GOT3 (cell line): ENCODE data around the gene TMEM80.
"Not testable (repeated sequence)": the region's sequence is repeated elsewhere in the genome, so short reads cannot be mapped to it uniquely, and the experiment has no call there.

Experiments used
- DNase-seq: peaks from one replicate; lab custom pipeline; 2025; ENCODE audit warnings: mixed read lengths; lab: John Stamatoyannopoulos, UW

Gene TMEM80

GRCh38 chr11:695538-696248 is at the start of gene TMEM80:
TSS of gene TMEM80 (plus strand) at chr11:695816. CDS start at chr11:695828, 12 bp downstream.
- DNase-seq, result peak; percentile 60

GRCh38 chr11:646214-646613 is 49.4 kb upstream of the TMEM80 start:
- no peak for DNase-seq

GRCh38 chr11:647672-648158 is 47.9 kb upstream of the TMEM80 start:
- not testable (repeated sequence) for DNase-seq

DNA sequence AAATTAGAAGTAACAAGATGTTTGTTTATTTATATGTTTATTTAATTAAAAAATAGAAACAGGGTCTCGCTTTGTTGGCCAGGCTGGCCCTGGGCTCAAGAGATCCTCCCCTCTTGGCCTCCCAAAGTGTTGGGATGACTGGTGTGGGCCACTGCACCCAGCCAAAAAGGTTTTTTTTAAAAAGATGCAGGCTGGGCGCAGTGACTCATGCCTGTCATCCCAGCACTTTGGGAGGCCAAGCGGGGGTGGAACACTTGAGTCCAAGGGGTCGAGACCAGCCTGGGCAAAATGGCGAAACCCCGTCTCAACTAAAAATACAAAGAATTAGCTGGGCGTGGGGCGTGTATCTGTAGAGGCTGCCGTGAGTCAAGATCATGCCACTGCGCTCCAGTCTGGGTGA is 45.1 kb upstream of the TMEM80 start:
- no peak for DNase-seq

DNA sequence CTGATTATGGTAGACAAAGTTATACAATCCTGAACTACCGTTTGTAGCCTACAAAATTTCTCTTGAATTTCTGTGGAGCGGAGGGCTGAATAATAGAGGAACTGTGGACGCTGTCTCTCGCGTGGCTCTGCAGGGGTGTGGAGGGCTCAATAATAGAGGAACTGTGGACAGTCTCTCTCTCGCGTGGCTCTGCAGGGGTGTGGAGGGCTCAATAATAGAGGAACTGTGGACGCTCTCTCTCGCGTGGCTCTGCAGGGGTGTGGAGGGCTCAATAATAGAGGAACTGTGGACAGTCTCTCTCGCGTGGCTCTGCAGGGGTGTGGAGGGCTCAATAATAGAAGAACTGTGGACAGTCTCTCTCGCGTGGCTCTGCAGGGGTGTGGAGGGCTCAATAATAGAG is 42.5 kb upstream of the TMEM80 start:
- not testable (repeated sequence) for DNase-seq

- DNase-seq, result no peak
Observed at GRCh38 chr11:653837-654236, 41.8 kb upstream of the TMEM80 start.

DNA sequence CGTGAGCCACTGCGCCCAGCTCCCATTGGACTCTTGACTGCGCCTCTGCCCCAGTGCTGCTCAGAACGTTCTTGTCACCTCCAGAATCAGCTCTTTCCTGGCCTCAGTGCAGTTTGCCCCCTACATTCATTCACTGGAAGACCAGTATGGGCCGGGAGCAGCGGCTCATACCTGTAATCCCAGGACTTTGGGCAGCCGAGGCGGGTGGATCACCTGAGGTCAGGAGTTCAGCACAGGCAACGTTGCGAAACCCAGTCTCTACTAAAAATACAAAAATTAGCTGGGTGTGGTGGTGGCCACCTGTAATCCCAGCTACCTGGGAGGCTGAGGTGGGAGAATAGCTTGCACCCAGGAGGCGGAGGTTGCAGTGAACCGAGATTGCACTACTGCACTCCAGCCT is 41.2 kb upstream of the TMEM80 start:
- DNase-seq, result not testable (repeated sequence)

DNA sequence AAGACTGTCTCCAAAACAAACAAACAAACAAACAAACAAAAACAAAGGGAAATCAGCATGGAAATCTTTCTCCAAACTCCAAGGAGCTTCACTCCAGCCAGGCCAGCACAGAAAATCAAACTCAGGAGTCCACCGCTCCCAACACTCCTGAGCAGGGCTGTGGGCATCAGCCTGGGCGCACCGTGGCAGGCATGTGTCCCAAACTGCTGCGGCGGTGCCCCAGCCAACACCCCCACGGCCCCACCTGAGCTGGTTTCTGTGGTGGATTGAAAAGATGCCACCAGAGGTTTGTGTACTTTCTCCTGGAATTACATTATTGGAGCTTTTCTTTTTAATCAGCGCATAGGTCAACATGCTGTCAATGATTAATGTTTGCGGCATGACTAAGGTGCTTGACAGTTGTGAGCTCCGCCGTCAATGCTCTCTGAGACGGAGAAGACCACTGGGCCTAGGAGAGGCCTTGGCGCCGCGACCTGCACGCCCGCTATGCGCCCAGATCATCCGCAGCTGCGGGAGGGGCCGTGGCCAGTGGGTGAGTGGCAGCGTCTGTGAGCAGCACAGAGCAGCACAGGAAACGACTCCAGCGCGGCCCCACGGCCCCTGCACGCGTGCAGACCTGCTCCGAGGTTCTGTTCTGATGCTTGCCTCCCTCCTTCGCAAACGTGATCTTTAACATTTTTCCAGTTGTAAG is 40.4 kb upstream of the TMEM80 start:
- DNase-seq, result no peak

DNA sequence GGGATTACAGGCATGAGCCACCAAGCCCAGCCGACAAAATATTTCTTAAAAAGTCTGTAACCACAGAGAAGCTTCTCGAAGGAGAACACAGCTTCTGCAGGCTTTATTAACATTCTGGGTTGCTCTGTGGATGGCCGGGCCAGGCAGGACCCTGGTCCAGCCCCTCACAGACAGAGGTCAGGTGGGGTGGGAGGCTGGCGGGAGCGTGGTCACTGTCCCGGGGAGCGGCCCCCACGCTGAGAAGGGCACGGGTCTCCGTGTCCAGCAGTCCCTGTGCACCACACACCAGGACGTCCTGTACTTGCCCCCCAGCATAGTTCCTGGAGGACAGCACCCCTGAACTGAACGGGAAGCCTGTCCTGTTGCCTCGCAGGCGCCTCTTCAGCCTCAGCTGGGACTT is 39.2 kb upstream of the TMEM80 start:
- DNase-seq, result no peak

DNA sequence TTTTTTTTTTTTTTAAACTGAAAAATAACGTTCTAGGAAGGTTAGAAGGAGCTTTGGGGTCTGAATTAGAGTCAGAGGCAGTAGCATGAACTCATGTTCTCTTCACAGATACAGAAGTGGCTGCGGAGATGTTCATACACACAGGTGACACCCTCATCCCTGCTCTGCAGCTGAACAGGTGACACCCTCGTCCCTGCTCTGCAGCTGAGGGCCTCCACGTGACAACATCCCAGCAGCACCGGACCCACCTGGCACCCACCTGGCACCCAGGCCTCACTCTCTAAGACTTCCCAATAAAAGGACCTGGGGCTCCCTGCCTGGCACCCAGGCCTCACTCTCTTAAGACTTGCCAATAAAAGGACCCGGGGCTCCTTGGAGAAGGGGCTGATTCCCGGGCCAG is 38.8 kb upstream of the TMEM80 start:
- DNase-seq, result no peak

- no peak for DNase-seq
Observed at GRCh38 chr11:657691-658126, 37.9 kb upstream of the TMEM80 start.

DNA sequence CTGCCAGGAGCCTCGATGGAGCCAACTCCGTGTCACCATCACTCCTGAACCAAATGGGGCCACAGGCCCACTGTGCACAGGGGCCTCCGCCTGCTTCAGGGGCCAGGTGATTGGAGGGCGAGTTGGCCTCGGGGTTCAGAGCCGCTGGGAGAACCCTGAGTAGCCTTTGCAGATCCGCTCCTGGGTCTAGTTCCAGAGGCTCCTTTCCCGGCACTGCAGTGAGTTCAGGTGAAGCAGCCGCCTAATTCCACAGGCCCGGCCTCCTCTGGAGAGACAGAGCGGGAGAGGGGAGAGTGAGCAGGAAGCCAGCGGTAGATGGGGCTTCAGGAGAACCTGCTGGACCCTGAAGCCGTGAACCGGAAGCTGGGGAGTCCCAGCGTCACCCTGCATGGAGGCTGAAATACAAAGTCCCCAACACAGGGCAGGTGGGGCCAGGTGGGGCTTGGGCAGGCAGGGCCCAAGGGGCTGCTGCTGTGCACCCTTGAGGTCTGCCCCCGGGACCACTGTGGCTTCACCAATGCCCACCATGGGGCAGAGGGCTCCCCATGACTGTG is 36.0 kb upstream of the TMEM80 start:
- DNase-seq, result no peak

- no peak for DNase-seq
Observed at GRCh38 chr11:660281-660680, 35.3 kb upstream of the TMEM80 start.

DNA sequence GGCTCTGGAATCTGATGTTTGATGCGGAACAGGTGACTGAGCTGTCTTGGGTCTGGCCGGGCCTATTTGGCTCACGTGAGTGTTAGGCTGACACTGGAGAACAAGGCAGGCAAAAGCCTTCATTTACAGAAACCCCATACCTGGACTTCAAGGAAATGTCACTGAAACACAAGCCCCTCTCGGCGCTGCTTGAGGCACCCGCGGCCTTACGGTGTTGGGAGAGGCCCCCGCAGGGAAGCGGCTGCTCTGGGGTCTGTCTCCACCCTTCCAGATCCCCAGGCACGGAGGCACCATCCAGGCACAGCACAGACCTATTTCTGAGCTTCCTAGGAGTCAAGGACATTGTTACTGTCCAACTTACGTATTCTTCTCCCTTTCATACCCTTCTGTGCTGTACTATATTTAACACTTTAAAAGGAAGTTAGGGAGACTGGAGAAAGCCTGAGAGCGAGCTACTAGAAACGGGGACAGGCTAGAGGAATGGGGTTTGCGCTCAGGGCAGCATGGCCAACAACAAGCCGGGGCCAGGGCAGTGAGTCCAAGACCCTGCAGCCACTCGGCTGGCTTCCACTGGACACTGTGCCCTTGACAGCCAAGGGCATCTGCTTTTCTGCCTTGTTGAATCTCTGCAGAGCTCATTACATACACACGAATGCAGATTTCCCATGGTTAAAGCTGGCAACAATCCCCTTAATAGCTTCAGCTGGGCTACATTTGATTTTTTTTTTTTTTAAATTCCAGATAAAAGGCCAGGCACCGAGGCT is 34.8 kb upstream of the TMEM80 start:
- no peak for DNase-seq

GRCh38 chr11:662689-663274 is 32.8 kb upstream of the TMEM80 start:
- DNase-seq, result no peak

GRCh38 chr11:665062-665703 is 30.4 kb upstream of the TMEM80 start:
- DNase-seq, result no peak

DNA sequence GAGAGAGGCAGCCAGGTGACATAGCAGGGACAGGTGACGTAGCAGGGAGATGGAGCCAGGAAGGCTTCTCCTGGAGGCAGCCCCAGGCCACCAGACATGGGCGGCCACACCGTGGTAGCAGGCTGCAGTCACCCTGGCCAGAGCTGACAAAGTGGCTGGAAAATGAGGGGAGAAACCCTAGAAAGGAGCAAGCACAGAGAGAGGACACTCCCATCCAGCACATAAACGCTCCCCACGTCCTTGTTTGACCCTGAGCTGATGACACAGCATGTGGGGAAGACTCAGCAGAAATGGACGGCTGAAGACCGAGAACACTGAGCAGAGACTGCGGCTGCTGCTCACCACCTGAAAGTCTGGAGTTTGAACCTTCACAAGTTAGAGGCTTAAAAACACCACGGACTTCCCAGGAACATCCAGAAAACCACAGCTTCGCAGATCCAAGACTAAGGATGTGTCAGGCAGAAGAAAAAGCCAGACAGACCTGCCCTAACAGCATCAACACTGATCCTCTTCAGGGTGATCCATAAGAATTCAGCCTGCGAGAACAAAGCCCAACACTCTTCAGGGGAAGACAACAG is 29.8 kb upstream of the TMEM80 start:
- no peak for DNase-seq

DNA sequence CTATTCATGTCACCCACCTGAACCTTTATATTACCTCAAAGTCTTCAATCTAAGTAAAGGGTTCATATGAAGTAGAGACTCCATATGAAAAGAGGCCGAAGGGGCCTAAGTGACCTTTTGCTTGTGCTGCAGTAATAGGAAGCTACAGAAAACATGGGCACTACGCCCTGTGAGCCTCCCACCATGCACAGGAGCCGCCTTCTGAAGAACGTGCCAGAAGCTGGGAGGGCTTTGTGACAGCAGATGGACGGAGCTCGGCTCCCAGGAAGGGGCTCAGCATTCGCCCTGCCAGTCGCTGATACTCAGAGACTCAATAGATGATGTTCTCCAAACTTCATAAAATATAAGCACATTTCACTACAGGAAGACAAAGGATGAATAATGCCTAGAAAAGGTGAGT is 21.8 kb upstream of the TMEM80 start:
- DNase-seq, result no peak

GRCh38 chr11:674406-674805 is 21.2 kb upstream of the TMEM80 start:
- no peak for DNase-seq

DNA sequence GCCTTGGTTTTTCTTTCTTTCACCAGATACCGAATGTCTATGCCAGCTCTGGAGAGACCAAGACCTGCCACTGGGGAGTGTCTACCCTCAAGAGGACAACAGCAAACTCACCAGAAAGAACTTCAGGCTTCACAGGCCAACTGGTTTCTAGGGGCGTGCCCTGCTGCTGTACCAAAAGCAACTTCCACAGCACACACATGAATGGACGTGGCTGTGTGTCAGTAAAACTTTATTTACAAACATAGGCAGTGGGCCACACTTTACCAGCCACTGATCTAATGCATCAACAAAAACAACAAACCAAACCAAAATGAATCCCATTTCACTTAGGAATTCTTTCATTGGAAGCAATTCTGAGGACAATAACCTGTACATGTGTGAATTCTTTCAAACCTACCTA is 17.3 kb upstream of the TMEM80 start:
- DNase-seq, result no peak
